Keratinocyte (primary cell): ENCODE results near the gene FAM50B. TPM values are rescaled to one million over a fixed set of nuclear protein-coding genes. Genes with fewer than 3 reads are reported as not detected.

Experiments
- DNase-seq: peaks from one replicate; pipeline ENCODE4 v3.0.0-alpha.2; 2011; ENCODE audit warnings: low read depth, missing footprints, low spot score
- FAIRE-seq: peaks from 2 replicates; lab custom pipeline; 2011; peaks lifted over from hg19 to GRCh38; lab: Jason Lieb, UNC
- H2AFZ ChIP-seq: 2 replicates; pipeline ENCODE4 v1.6.0; 2012; ENCODE audit warnings: low read length, control low read depth, inconsistent platforms; ENCODE audit not compliant: control insufficient read depth
- H3K27ac ChIP-seq: 2 replicates; pipeline ENCODE4 v1.5.1; 2011; ENCODE audit warnings: low read length; ENCODE audit not compliant: control insufficient read depth, insufficient read depth
- H3K27me3 ChIP-seq: 3 replicates; pipeline ENCODE4 v1.6.0; 2011; ENCODE audit warnings: low read length; ENCODE audit not compliant: control insufficient read depth, insufficient read depth; ENCODE audit errors: extremely low read depth
- H3K36me3 ChIP-seq, 2 experiments: 2 replicates in 1 of 2; 3 replicates in 1 of 2; pipeline ENCODE4 v1.5.1; 2011; ENCODE audit warnings: low read length in 2 of 2, mild to moderate bottlenecking in 1 of 2; ENCODE audit not compliant: control insufficient read depth in 2 of 2, insufficient read depth in 2 of 2; ENCODE audit errors: extremely low read depth in 1 of 2
- H3K4me1 ChIP-seq: 3 replicates; pipeline ENCODE4 v1.5.1; 2011; ENCODE audit warnings: low read length; ENCODE audit not compliant: control insufficient read depth, insufficient read depth; ENCODE audit errors: extremely low read depth
- H3K4me2 ChIP-seq: 3 replicates; pipeline ENCODE4 v1.6.0; 2011; ENCODE audit warnings: low read depth, low read length; ENCODE audit not compliant: control insufficient read depth, insufficient read depth; ENCODE audit errors: extremely low read depth
- H3K4me3 ChIP-seq, 3 experiments: fragments of 200-600 bp in 1 of 3; sonication (generic) in 1 of 3; 2 replicates in 2 of 3; 3 replicates in 1 of 3; pipeline ENCODE4 v1.5.1; 2011 to 2016; ENCODE audit warnings: low read length in 3 of 3, mild to moderate bottlenecking in 3 of 3, control low read depth in 2 of 3, inconsistent platforms in 1 of 3, low read depth in 1 of 3, mixed read lengths in 1 of 3, mixed run types in 1 of 3, moderate library complexity in 1 of 3; ENCODE audit not compliant: control insufficient read depth in 2 of 3, insufficient read depth in 2 of 3; ENCODE audit errors: extremely low read depth in 1 of 3
- H3K79me2 ChIP-seq: 2 replicates; pipeline ENCODE4 v1.6.0; 2012; ENCODE audit warnings: low read length; ENCODE audit not compliant: control insufficient read depth, insufficient read depth
- H3K9ac ChIP-seq: 3 replicates; pipeline ENCODE4 v1.6.0; 2011; ENCODE audit warnings: low read length; ENCODE audit not compliant: control insufficient read depth, insufficient read depth; ENCODE audit errors: extremely low read depth
- H3K9me1 ChIP-seq: 3 replicates; pipeline ENCODE4 v1.6.0; 2011; ENCODE audit warnings: low read length; ENCODE audit not compliant: control insufficient read depth, insufficient read depth; ENCODE audit errors: extremely low read depth
- H3K9me3 ChIP-seq: 2 replicates; pipeline ENCODE4 v1.5.1; 2012; ENCODE audit warnings: low read depth, low read length; ENCODE audit not compliant: control insufficient read depth
- H4K20me1 ChIP-seq: 3 replicates; pipeline ENCODE4 v1.6.0; 2011; ENCODE audit warnings: low read length; ENCODE audit not compliant: control insufficient read depth, insufficient read depth; ENCODE audit errors: extremely low read depth
- CTCF ChIP-seq, 3 experiments: IDR thresholded peaks in 1 of 3; conservative IDR thresholded peaks in 1 of 3; optimal IDR thresholded peaks in 1 of 3; 2 replicates in 2 of 3; 3 replicates in 1 of 3; pipeline versions ENCODE3 to v1.5.1; 2011; ENCODE audit warnings: low read length in 3 of 3, mild to moderate bottlenecking in 3 of 3, moderate library complexity in 2 of 3, control low read depth in 1 of 3, inconsistent platforms in 1 of 3; ENCODE audit not compliant: insufficient read depth in 2 of 3; ENCODE audit errors: extremely low read depth in 1 of 3
- EZH2 ChIP-seq: IDR thresholded peaks from one replicate; pipeline ENCODE4 v1.6.1; 2012; ENCODE audit warnings: inconsistent platforms, mild to moderate bottlenecking, low read length, moderate library complexity
- dilution Hi-C: fragments of 300-500 bp; cut with MboI; formaldehyde crosslinking; loops from one replicate; pipeline ENCODE4 v1.7.0; 2020; ENCODE audit warnings: low sequenced_read_pairs; ENCODE audit not compliant: extremely low pct_ligation_motif_present
- polyA plus RNA-seq, 5 experiments: library from polyadenylated mRNA; depleted of rRNA in 3 of 5; stranded (reverse) in 3 of 5; stranded (forward) in 1 of 5; unstranded in 1 of 5; fragments of >200 nt; gene quantifications; 1 replicate in 1 of 5; 2 replicates in 3 of 5; 3 replicates in 1 of 5; pipeline versions ENCODE4 v1.2.1 to v1.2.3, GENCODE V29; 2011 to 2012; ENCODE audit warnings: missing spikeins in 2 of 5, low read depth in 1 of 5, low replicate concordance in 1 of 5

FAM50B gene
- polyA plus RNA-seq, 1 donor (not counting 4 experiments of a cell fraction or from before 2014, with no cell fraction given): 4.0 TPM

GRCh38 chr6:3894590-3895311 lies 45.6 kb downstream of the FAM50B start:
- Histone ChIP-seq H3K9me1 (no peaks in the 10 kb centered on the region), H3K4me1 (peaks cover 3% of the 10 kb centered on the region), H3K79me2 (no peaks in the 10 kb centered on the region), H3K27me3 (peaks cover 2% of the 10 kb centered on the region), H2AFZ (no peak overlapping the region), H3K9me3 (no peaks in the 10 kb centered on the region), H3K36me3 (no peaks in the 10 kb centered on the region), H3K4me2 (no peak overlapping the region), H3K4me3 (no peak overlapping the region), H4K20me1 (no peaks in the 10 kb centered on the region), H3K27ac (no peak overlapping the region), H3K9ac (no peak overlapping the region)
- dilution Hi-C loops: no loop called here
- no peak for FAIRE-seq
- no peak for TF ChIP-seq EZH2
- TF ChIP-seq CTCF (optimal IDR thresholded peaks at IDR 0.05 in 1 of 3, IDR thresholded peaks at IDR 0.05 in 1 of 3, conservative IDR thresholded peaks at IDR 0.05 in 1 of 3; ENCODE audit: extremely low read depth in 1 of 3, insufficient read depth in 2 of 3, low read length in 3 of 3): no peak
- no peak for DNase-seq

- TF ChIP-seq CTCF (optimal IDR thresholded peaks at IDR 0.05 in 1 of 3, IDR thresholded peaks at IDR 0.05 in 1 of 3, conservative IDR thresholded peaks at IDR 0.05 in 1 of 3; ENCODE audit: extremely low read depth in 1 of 3, insufficient read depth in 2 of 3, low read length in 3 of 3) (no peak), EZH2 (no peak)
- FAIRE-seq (no peak), DNase-seq (no peak)
- Histone ChIP-seq H3K4me3 (no peak overlapping the region), H3K4me1 (peaks cover 9% of the 10 kb centered on the region), H3K27me3 (peaks cover 2% of the 10 kb centered on the region), H3K9ac (no peak overlapping the region), H3K27ac (no peak overlapping the region), H3K79me2 (no peaks in the 10 kb centered on the region), H2AFZ (no peak overlapping the region), H3K4me2 (no peak overlapping the region), H3K9me3 (no peaks in the 10 kb centered on the region), H3K9me1 (no peaks in the 10 kb centered on the region), H3K36me3 (no peaks in the 10 kb centered on the region), H4K20me1 (no peaks in the 10 kb centered on the region)
- dilution Hi-C loops: no loop called here
Observed at GRCh38 chr6:3895312-3895653, 46.1 kb downstream of the FAM50B start.
